Measurements from ENCODE around the gene SPATA46. TPM values are rescaled to one million over a fixed set of nuclear protein-coding genes. Genes with fewer than 3 reads are reported as not detected.

SPATA46 gene
- total and polyA plus RNA-seq, 7 donors: not detected

DNA sequence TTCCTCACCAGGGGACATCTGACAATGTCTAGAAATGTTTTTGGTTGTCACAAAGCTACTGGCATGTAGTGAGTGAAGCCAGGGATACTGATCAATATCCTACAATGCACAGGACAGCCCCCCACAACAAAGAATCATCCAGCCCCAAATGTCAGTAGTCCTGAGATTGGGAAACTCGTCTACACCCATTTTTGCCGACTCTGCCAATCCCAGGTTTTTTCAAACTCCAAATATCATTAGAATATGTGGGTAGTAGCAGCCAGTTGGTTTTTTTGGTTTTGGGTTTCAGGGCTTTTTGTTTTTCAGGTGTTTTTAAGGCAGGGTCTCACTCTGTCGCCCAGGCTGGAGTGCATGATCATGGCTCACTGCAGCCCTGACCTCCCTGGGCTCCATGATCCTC is 5.9 kb downstream of the SPATA46 start:
- no peaks in the 10 kb centered on the region for H3K4me1 ChIP-seq
- TF ChIP-seq POLR2A (IDR thresholded peaks at IDR 0.05) (no peak), POLR2AphosphoS5 (IDR thresholded peaks at IDR 0.05) (no peak), EP300 (IDR thresholded peaks at IDR 0.05) (no peak)
- TF ChIP-seq, protein P1, sequence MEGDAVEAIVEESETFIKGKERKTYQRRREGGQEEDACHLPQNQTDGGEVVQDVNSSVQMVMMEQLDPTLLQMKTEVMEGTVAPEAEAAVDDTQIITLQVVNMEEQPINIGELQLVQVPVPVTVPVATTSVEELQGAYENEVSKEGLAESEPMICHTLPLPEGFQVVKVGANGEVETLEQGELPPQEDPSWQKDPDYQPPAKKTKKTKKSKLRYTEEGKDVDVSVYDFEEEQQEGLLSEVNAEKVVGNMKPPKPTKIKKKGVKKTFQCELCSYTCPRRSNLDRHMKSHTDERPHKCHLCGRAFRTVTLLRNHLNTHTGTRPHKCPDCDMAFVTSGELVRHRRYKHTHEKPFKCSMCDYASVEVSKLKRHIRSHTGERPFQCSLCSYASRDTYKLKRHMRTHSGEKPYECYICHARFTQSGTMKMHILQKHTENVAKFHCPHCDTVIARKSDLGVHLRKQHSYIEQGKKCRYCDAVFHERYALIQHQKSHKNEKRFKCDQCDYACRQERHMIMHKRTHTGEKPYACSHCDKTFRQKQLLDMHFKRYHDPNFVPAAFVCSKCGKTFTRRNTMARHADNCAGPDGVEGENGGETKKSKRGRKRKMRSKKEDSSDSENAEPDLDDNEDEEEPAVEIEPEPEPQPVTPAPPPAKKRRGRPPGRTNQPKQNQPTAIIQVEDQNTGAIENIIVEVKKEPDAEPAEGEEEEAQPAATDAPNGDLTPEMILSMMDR (IDR thresholded peaks at IDR 0.05): no peak
- H3K4me3 ChIP-seq: no peak overlapping the region
- WGBS, 2 donors: 92 to 96% methylated on average over 3 of the region's 3 CpGs
- no peaks in the 10 kb centered on the region for H3K9me3 ChIP-seq
- H3K36me3 ChIP-seq: peaks cover 0 to under 1% (median 0%) of the 10 kb centered on the region in 4 donors
- intact Hi-C loops (cut with DNase I): no loop called here
- peak; percentile 7 for DNase-seq
- H3K27ac ChIP-seq: no peak overlapping the region
- H3K27me3 ChIP-seq: no peaks in the 10 kb centered on the region

DNA sequence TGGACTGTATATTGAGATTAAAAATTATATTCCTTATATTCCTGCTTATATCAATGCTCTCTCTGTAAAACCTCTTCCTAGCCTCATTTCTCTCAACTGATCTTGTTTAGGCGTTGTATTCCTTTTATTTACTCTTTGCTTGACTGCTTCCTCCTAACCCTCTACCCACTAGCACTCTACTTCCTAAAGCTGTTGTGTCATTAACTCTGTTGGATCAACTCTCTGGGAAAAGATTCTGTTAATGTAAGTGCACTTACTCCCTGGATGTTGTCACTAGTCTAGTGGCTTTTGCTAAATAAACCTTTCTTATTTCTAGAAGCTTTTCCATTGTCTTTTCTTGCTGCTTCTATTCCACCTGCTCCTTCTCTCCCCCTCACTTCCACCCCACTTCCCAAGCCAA is 6.5 kb downstream of the SPATA46 start:
- H3K27ac ChIP-seq: no peak overlapping the region
- no peaks in the 10 kb centered on the region for H3K4me1 ChIP-seq
- peaks cover 0 to 6% (median 0%) of the 10 kb centered on the region in 4 donors for H3K36me3 ChIP-seq
- TF ChIP-seq, protein P1 (IDR thresholded peaks at IDR 0.05): no peak
- TF ChIP-seq EP300 (IDR thresholded peaks at IDR 0.05): no peak
- TF ChIP-seq POLR2AphosphoS5 (IDR thresholded peaks at IDR 0.05): no peak
- no peak for TF ChIP-seq POLR2A (IDR thresholded peaks at IDR 0.05)
- intact Hi-C loops (cut with DNase I): no loop called here
- WGBS, 2 donors: 18 to 68% methylated on average over 1 of the region's 1 CpG
- no peaks in the 10 kb centered on the region for H3K9me3 ChIP-seq
- no peak for DNase-seq
- H3K27me3 ChIP-seq: no peaks in the 10 kb centered on the region
- H3K4me3 ChIP-seq: no peak overlapping the region

DNA sequence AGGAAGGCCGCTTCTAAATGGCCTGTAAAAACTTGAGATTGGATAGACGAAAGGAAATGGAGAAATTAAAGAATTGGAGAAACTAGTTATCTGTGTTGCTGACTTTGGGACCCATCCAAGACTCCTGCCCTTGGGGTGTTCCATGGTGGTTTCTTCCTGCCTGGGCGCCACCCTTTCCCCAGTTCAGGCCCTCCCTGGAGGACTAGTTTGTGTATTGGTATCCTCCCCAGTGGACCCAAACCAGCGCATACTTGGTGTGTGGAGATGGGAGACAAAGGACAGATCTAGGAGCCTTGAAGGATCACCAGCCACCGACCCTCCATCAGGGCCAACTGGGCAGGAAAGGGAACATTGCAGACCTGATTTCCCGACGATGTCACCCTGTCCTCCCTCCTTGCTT is 7.1 kb downstream of the SPATA46 start:
- H3K36me3 ChIP-seq: peaks cover 0 to 6% (median 0%) of the 10 kb centered on the region in 4 donors
- DNase-seq: peak; percentile 51
- no peaks in the 10 kb centered on the region for H3K9me3 ChIP-seq
- H3K27ac ChIP-seq: no peak overlapping the region
- 71 to 91% methylated on average over 7 of the region's 7 CpGs for WGBS, 2 donors
- intact Hi-C loops (cut with DNase I): no loop called here
- H3K27me3 ChIP-seq: no peaks in the 10 kb centered on the region
- no peak overlapping the region for H3K4me3 ChIP-seq
- TF ChIP-seq EP300 (IDR thresholded peaks at IDR 0.05) (no peak), POLR2AphosphoS5 (IDR thresholded peaks at IDR 0.05) (no peak), POLR2A (IDR thresholded peaks at IDR 0.05) (no peak)
- TF ChIP-seq, protein P1 (IDR thresholded peaks at IDR 0.05): no peak
- no peaks in the 10 kb centered on the region for H3K4me1 ChIP-seq

DNA sequence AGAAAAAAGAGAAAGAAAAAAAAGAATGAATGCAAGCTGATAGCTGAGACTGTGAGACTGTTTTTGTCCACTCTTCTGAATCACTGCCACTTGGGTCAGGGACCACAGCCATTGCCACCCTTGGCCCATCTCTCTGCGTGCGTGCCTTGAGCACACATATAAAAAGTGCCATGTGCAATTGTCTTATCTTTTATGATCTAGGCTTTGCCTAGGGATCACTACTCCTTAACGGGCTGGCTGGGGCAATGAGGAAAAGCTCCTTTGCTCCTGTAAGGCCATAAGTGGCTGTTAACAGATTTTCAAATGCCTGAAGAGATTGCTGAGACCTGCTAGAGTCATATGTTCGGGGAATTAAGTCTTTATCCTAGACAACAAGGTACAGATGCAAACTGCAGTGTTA is 8.2 kb downstream of the SPATA46 start:
- Histone ChIP-seq H3K27me3 (no peaks in the 10 kb centered on the region), H3K27ac (no peak overlapping the region), H3K36me3 (peaks cover 0 to 6% (median 0%) of the 10 kb centered on the region in 4 donors), H3K9me3 (no peaks in the 10 kb centered on the region), H3K4me1 (no peaks in the 10 kb centered on the region), H3K4me3 (no peak overlapping the region)
- peak; percentile 9 for DNase-seq
- 16 to 52% methylated on average over 4 of the region's 4 CpGs for WGBS, 2 donors
- intact Hi-C loops (cut with DNase I): no loop called here
- TF ChIP-seq, protein P1 (IDR thresholded peaks at IDR 0.05): no peak
- TF ChIP-seq POLR2AphosphoS5 (IDR thresholded peaks at IDR 0.05) (no peak), POLR2A (IDR thresholded peaks at IDR 0.05) (no peak), EP300 (IDR thresholded peaks at IDR 0.05) (no peak)

DNA sequence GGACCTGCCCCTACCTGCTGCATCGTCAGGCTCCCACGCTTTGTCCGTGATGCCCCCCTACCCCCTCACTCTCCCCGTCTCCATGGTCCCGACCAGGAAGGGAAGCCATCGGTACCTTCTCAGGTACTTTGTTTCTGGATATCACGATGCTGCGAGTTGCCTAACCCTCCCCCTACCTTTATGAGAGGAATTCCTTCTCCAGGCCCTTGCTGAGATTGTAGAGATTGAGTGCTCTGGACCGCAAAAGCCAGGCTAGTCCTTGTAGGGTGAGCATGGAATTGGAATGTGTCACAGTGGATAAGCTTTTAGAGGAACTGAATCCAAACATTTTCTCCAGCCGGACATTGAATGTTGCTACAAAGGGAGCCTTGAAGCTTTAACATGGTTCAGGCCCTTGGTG is 8.9 kb downstream of the SPATA46 start:
- 89 to 91% methylated on average over 10 of the region's 10 CpGs for WGBS, 2 donors
- peaks cover 0 to 6% (median 0%) of the 10 kb centered on the region in 4 donors for H3K36me3 ChIP-seq
- TF ChIP-seq POLR2A (IDR thresholded peaks at IDR 0.05): no peak
- no peak for TF ChIP-seq EP300 (IDR thresholded peaks at IDR 0.05)
- TF ChIP-seq, protein P1 (IDR thresholded peaks at IDR 0.05): no peak
- TF ChIP-seq POLR2AphosphoS5 (IDR thresholded peaks at IDR 0.05): no peak
- H3K4me1 ChIP-seq: no peaks in the 10 kb centered on the region
- DNase-seq: peak; percentile 13
- H3K27me3 ChIP-seq: no peaks in the 10 kb centered on the region
- peak overlapping the region in 1 of 4 donors; percentile 64 for H3K27ac ChIP-seq
- intact Hi-C loops (cut with DNase I): no loop called here
- no peak overlapping the region for H3K4me3 ChIP-seq
- no peaks in the 10 kb centered on the region for H3K9me3 ChIP-seq
